ENCODE data around the gene RAC2. TPM values are rescaled to one million over a fixed set of nuclear protein-coding genes. Genes with fewer than 3 reads are reported as not detected.

RAC2 gene
- total and polyA plus RNA-seq, 5 donors from 2014 or later = 537 to 1,162 (median 922) TPM

GRCh38 chr22:37287550-37287951 is 43.5 kb upstream of the RAC2 start:
- H3K4me1 ChIP-seq (ENCODE audit: control insufficient read depth, insufficient read depth, low read length, poor library complexity, severe bottlenecking) = peaks cover 64% of the 10 kb centered on the region
- ATAC-seq (ENCODE audit: low read depth in 2 of 2) (no peak), DNase-seq (no peak)
- H3K27ac ChIP-seq (ENCODE audit: insufficient read depth, low read length, poor library complexity, severe bottlenecking) = no peak overlapping the region
- H3K4me1 Mint-ChIP-seq = peaks cover 4 to 85% (median 45%) of the 10 kb centered on the region in 4 donors
- no peaks in the 10 kb centered on the region for H3K27me3 ChIP-seq (ENCODE audit: control insufficient read depth, insufficient read depth, low read length)
- peak overlapping the region; percentile 29 to 82 (median 65) for H3K27ac Mint-ChIP-seq
- H3K4me3 Mint-ChIP-seq = peak overlapping the region; percentile 63 to 82 (median 66)
- no peaks in the 10 kb centered on the region for H3K27me3 Mint-ChIP-seq
- peaks cover 67% of the 10 kb centered on the region for H3K36me3 Mint-ChIP-seq
- peaks cover 54% of the 10 kb centered on the region for H3K36me3 ChIP-seq (ENCODE audit: control insufficient read depth, insufficient read depth, low read length)
- H3K9me3 ChIP-seq (ENCODE audit: control insufficient read depth in 2 of 2, low read length in 2 of 2) = no peaks in the 10 kb centered on the region
- peaks cover 0 to 1% (median 0%) of the 10 kb centered on the region in 7 donors for H3K9me3 Mint-ChIP-seq
- no peak overlapping the region for H3K4me3 ChIP-seq (ENCODE audit: low read depth, low read length)

DNA sequence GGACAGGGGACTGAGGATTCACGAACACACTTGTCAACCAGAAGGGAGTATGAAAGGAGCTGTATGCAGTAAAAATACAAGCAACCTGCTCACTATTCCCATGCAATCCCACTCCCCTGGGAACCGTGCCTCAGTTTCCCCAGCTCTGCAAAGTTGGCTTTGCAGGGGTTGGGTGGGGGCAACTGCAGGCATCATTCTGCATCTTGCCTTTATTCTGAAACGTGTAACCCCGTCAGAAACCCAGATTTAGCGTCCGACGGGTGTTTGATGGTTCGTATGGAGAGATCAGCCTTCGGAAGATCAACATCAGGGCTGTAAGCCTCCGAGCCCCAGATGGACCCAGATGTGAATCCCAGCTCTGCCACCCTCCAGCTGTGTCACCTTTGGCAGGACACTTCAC is 41.9 kb upstream of the RAC2 start:
- Mint-ChIP-seq H3K9me3 (peaks cover 0 to 1% (median 0%) of the 10 kb centered on the region in 7 donors), H3K4me3 (peak overlapping the region; percentile 79 to 100 (median 96)), H3K36me3 (peaks cover 53% of the 10 kb centered on the region), H3K27me3 (no peaks in the 10 kb centered on the region), H3K27ac (peak overlapping the region in 2 of 3 donors; percentile 83 to 99), H3K4me1 (peaks cover 4 to 85% (median 46%) of the 10 kb centered on the region in 4 donors)
- no peaks in the 10 kb centered on the region for H3K9me3 ChIP-seq (ENCODE audit: control insufficient read depth in 2 of 2, low read length in 2 of 2)
- peaks cover 38% of the 10 kb centered on the region for H3K36me3 ChIP-seq (ENCODE audit: control insufficient read depth, insufficient read depth, low read length)
- no peaks in the 10 kb centered on the region for H3K27me3 ChIP-seq (ENCODE audit: control insufficient read depth, insufficient read depth, low read length)
- peaks cover 79% of the 10 kb centered on the region for H3K4me1 ChIP-seq (ENCODE audit: control insufficient read depth, insufficient read depth, low read length, poor library complexity, severe bottlenecking)
- ATAC-seq (ENCODE audit: low read depth in 2 of 2) = no peak
- H3K27ac ChIP-seq (ENCODE audit: insufficient read depth, low read length, poor library complexity, severe bottlenecking) = peak overlapping the region; percentile 23
- peak overlapping the region; percentile 32 for H3K4me3 ChIP-seq (ENCODE audit: low read depth, low read length)
- no peak for DNase-seq

- no peaks in the 10 kb centered on the region for H3K27me3 ChIP-seq (ENCODE audit: control insufficient read depth, insufficient read depth, low read length)
- peak overlapping the region; percentile 93 to 100 (median 98) for H3K4me3 Mint-ChIP-seq
- peak overlapping the region; percentile 80 for H3K27ac ChIP-seq (ENCODE audit: insufficient read depth, low read length, poor library complexity, severe bottlenecking)
- DNase-seq = peak; percentile 26 to 72 (median 39)
- H3K4me1 ChIP-seq (ENCODE audit: control insufficient read depth, insufficient read depth, low read length, poor library complexity, severe bottlenecking) = peaks cover 79% of the 10 kb centered on the region
- peak; percentile 44 to 49 for ATAC-seq (ENCODE audit: low read depth in 2 of 2)
- H3K9me3 ChIP-seq (ENCODE audit: control insufficient read depth in 2 of 2, low read length in 2 of 2) = no peaks in the 10 kb centered on the region
- peaks cover 0 to 1% (median 0%) of the 10 kb centered on the region in 7 donors for H3K9me3 Mint-ChIP-seq
- peaks cover 47% of the 10 kb centered on the region for H3K36me3 Mint-ChIP-seq
- H3K4me3 ChIP-seq (ENCODE audit: low read depth, low read length) = peak overlapping the region; percentile 88
- H3K36me3 ChIP-seq (ENCODE audit: control insufficient read depth, insufficient read depth, low read length) = peaks cover 29% of the 10 kb centered on the region
- H3K27me3 Mint-ChIP-seq = no peaks in the 10 kb centered on the region
- peaks cover 4 to 78% (median 44%) of the 10 kb centered on the region in 4 donors for H3K4me1 Mint-ChIP-seq
- peak overlapping the region; percentile 97 to 99 (median 98) for H3K27ac Mint-ChIP-seq
Measured at GRCh38 chr22:37284805-37285355, 40.8 kb upstream of the RAC2 start.

GRCh38 chr22:37284126-37284804 is 40.2 kb upstream of the RAC2 start:
- H3K4me1 Mint-ChIP-seq = peaks cover 4 to 72% (median 43%) of the 10 kb centered on the region in 4 donors
- ATAC-seq (ENCODE audit: low read depth in 2 of 2) (no peak), DNase-seq (no peak)
- Histone ChIP-seq H3K36me3 (ENCODE audit: control insufficient read depth, insufficient read depth, low read length) (peaks cover 23% of the 10 kb centered on the region), H3K27me3 (ENCODE audit: control insufficient read depth, insufficient read depth, low read length) (no peaks in the 10 kb centered on the region), H3K4me3 (ENCODE audit: low read depth, low read length) (peak overlapping the region; percentile 88), H3K27ac (ENCODE audit: insufficient read depth, low read length, poor library complexity, severe bottlenecking) (peak overlapping the region; percentile 80), H3K9me3 (ENCODE audit: control insufficient read depth in 2 of 2, low read length in 2 of 2) (no peaks in the 10 kb centered on the region), H3K4me1 (ENCODE audit: control insufficient read depth, insufficient read depth, low read length, poor library complexity, severe bottlenecking) (peaks cover 75% of the 10 kb centered on the region)
- H3K27ac Mint-ChIP-seq = peak overlapping the region; percentile 95 to 99 (median 98)
- H3K36me3 Mint-ChIP-seq = peaks cover 42% of the 10 kb centered on the region
- H3K27me3 Mint-ChIP-seq = no peaks in the 10 kb centered on the region
- H3K4me3 Mint-ChIP-seq = peak overlapping the region; percentile 93 to 100 (median 98)
- peaks cover 0 to 1% (median 0%) of the 10 kb centered on the region in 7 donors for H3K9me3 Mint-ChIP-seq

DNA sequence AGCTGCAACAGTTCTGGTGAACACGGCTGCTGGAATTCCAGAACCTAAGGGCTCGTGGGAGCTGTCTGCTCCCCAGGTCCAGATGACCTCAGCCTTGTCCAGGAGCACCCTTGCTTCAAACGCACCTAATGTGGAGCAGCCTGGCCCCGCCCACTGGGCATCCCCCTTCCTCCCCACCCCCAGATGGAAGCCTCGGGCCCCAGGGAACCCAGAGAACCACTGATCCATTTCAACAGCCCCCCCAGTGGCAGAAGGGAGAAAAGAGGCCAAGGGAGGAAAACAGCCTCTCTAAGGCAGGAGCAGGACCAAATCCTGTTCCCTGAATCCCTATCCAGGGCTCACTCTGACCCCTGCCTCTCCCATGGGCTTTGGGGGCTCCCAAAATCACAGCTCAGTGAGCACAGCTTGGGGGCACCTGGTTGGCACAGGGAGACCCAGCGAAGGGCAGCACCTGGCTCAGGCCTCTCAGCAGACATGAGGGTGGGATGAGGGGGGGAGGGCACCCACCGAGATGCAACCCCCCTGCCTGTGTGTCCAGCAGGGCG is 39.4 kb upstream of the RAC2 start:
- Mint-ChIP-seq H3K4me1 (peaks cover 4 to 64% (median 40%) of the 10 kb centered on the region in 4 donors), H3K27me3 (no peaks in the 10 kb centered on the region), H3K36me3 (peaks cover 34% of the 10 kb centered on the region), H3K27ac (peak overlapping the region in 2 of 3 donors; percentile 98 to 99), H3K9me3 (peaks cover 0 to 1% (median 0%) of the 10 kb centered on the region in 7 donors), H3K4me3 (peak overlapping the region; percentile 93 to 100 (median 98))
- H3K27ac ChIP-seq (ENCODE audit: insufficient read depth, low read length, poor library complexity, severe bottlenecking) = peak overlapping the region; percentile 80
- no peak for ATAC-seq (ENCODE audit: low read depth in 2 of 2)
- no peaks in the 10 kb centered on the region for H3K27me3 ChIP-seq (ENCODE audit: control insufficient read depth, insufficient read depth, low read length)
- peak in 1 of 3 donors; percentile 39 for DNase-seq
- peaks cover 19% of the 10 kb centered on the region for H3K36me3 ChIP-seq (ENCODE audit: control insufficient read depth, insufficient read depth, low read length)
- H3K9me3 ChIP-seq (ENCODE audit: control insufficient read depth in 2 of 2, low read length in 2 of 2) = no peaks in the 10 kb centered on the region
- peaks cover 70% of the 10 kb centered on the region for H3K4me1 ChIP-seq (ENCODE audit: control insufficient read depth, insufficient read depth, low read length, poor library complexity, severe bottlenecking)
- peak overlapping the region; percentile 98 for H3K4me3 ChIP-seq (ENCODE audit: low read depth, low read length)

DNA sequence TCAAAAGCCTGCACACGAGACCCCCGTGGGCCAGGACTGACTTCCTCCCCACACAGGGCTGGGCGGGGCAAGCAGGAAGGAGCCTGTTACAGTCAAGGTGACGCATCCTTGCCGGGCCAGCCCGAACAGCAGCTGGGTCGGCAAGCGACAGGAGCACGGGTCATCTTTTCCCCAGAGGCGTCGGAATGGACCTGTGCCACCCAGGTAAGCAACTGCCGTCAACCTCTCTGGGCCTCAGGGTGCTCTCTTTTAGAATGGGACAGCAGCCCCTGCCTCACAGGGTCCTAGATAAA is 38.3 kb upstream of the RAC2 start, which contains the start of gene CYTH4:
CYTH4 (plus strand) TSS at position 124 of the 293 bp plus-strand sequence; CDS start at position 186, 62 bp downstream.
- peak within 1 kb of the TSS; percentile 98 for H3K4me3 ChIP-seq (ENCODE audit: low read depth, low read length)

DNA sequence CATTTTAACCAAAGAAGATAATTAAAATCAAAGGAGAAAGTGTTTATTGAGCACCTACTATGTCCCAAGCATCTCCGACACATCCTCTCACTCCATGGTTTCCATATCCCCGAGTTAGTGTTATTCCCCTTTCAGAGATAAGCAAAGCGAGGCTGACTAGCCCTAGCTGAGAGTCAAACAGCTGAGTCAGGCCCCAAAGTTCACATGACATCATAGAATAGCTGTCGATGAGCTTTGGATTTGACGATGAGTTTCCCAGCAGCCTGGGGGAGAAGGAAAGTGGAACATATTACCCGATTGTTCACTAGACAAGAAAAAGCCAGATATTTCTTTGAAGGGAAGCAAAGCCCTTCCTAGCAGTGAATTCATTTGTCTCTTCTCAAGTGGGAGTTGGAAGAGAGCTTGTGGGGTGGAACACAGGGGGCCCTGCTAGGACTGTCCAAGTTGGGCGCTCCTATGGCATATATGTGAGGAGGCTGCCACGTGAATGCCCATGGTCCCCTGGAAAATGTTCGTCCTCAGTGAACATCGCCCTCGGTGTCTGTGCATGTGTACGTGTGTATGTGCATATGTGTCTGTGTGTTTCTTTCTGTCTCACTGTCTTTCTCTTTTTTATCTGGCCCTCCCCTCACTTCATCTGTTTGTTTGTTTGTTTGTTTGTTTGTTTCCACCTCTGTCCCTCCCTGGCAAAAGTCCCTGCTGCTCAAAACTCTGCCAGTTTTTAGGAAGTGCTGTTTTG is 37.7 kb upstream of the RAC2 start:
- Histone ChIP-seq H3K4me3 (ENCODE audit: low read depth, low read length) (peak overlapping the region; percentile 98), H3K4me1 (ENCODE audit: control insufficient read depth, insufficient read depth, low read length, poor library complexity, severe bottlenecking) (peaks cover 57% of the 10 kb centered on the region), H3K27me3 (ENCODE audit: control insufficient read depth, insufficient read depth, low read length) (no peaks in the 10 kb centered on the region), H3K9me3 (ENCODE audit: control insufficient read depth in 2 of 2, low read length in 2 of 2) (no peaks in the 10 kb centered on the region), H3K27ac (ENCODE audit: insufficient read depth, low read length, poor library complexity, severe bottlenecking) (peak overlapping the region; percentile 80), H3K36me3 (ENCODE audit: control insufficient read depth, insufficient read depth, low read length) (peaks cover 8% of the 10 kb centered on the region)
- DNase-seq (no peak), ATAC-seq (ENCODE audit: low read depth in 2 of 2) (peak; percentile 1 to 4)
- peaks cover 4 to 51% (median 30%) of the 10 kb centered on the region in 4 donors for H3K4me1 Mint-ChIP-seq
- H3K9me3 Mint-ChIP-seq = peaks cover 0 to 1% (median 0%) of the 10 kb centered on the region in 7 donors
- H3K27ac Mint-ChIP-seq = peak overlapping the region; percentile 97 to 99 (median 98)
- peaks cover 23% of the 10 kb centered on the region for H3K36me3 Mint-ChIP-seq
- no peaks in the 10 kb centered on the region for H3K27me3 Mint-ChIP-seq
- H3K4me3 Mint-ChIP-seq = peak overlapping the region; percentile 93 to 100 (median 98)

More for the DNA sequence above, 38.3 kb upstream of the RAC2 start, which contains the start of gene CYTH4:
- H3K36me3 Mint-ChIP-seq = peaks cover 28% of the 10 kb centered on the region
- H3K9me3 Mint-ChIP-seq = peaks cover 0 to 1% (median 0%) of the 10 kb centered on the region in 7 donors
- DNase-seq = peak; percentile 51 to 83 (median 66)
- Histone ChIP-seq H3K27me3 (ENCODE audit: control insufficient read depth, insufficient read depth, low read length) (no peaks in the 10 kb centered on the region), H3K9me3 (ENCODE audit: control insufficient read depth in 2 of 2, low read length in 2 of 2) (no peaks in the 10 kb centered on the region), H3K4me1 (ENCODE audit: control insufficient read depth, insufficient read depth, low read length, poor library complexity, severe bottlenecking) (peaks cover 62% of the 10 kb centered on the region), H3K27ac (ENCODE audit: insufficient read depth, low read length, poor library complexity, severe bottlenecking) (peak within 1 kb of the TSS; percentile 80), H3K36me3 (ENCODE audit: control insufficient read depth, insufficient read depth, low read length) (peaks cover 14% of the 10 kb centered on the region)
- H3K27ac Mint-ChIP-seq = peak within 1 kb of the TSS; percentile 97 to 99 (median 98)
- ATAC-seq (ENCODE audit: low read depth in 2 of 2) = peak; percentile 79 to 90
- H3K4me1 Mint-ChIP-seq = peaks cover 4 to 56% (median 33%) of the 10 kb centered on the region in 4 donors
- H3K4me3 Mint-ChIP-seq = peak within 1 kb of the TSS; percentile 93 to 100 (median 98)
- H3K27me3 Mint-ChIP-seq = no peaks in the 10 kb centered on the region

Data from CD4-positive, CD25-positive, alpha-beta regulatory T cell (primary cell).